OCI-LY3 (cell line): ENCODE results near the gene EXOC4.

Experiments
- H2AFZ ChIP-seq: fragments of 200-600, 300-600 bp; shearing (Covaris generic); 2 replicates; pipeline ENCODE4 v1.6.0; 2014; ENCODE audit warnings: antibody characterized with exemption, low read depth, low read length
- H3K27ac ChIP-seq: fragments of 200-600, 300-600 bp; sonication (generic); 2 replicates; pipeline ENCODE4 v1.5.1; 2014; ENCODE audit warnings: mild to moderate bottlenecking, low read length, moderate library complexity, mixed read lengths
- H3K27me3 ChIP-seq: fragments of 200-600, 300-600 bp; sonication (generic); 2 replicates; pipeline ENCODE4 v1.6.1; 2014; ENCODE audit warnings: low read depth, low read length, mixed read lengths
- H3K36me3 ChIP-seq: fragments of 200-600, 300-600 bp; sonication (generic); replicated peaks from 2 replicates; pipeline ENCODE3; 2014; ENCODE audit warnings: low read depth, low read length, mixed read lengths
- H3K4me1 ChIP-seq: fragments of 300-600, 200-600 bp; sonication (generic); 2 replicates; pipeline ENCODE4 v1.6.1; 2014; ENCODE audit warnings: low read length, mixed read lengths
- H3K4me2 ChIP-seq: fragments of 200-600, 300-600 bp; sonication (generic); 2 replicates; pipeline ENCODE4 v1.6.1; 2014; ENCODE audit warnings: low read length, mixed read lengths
- H3K4me3 ChIP-seq: fragments of 300-600, 200-600 bp; sonication (generic); 2 replicates; pipeline ENCODE4 v1.5.1; 2014; ENCODE audit warnings: antibody characterized with exemption, mild to moderate bottlenecking, low read length, moderate library complexity
- H3K79me2 ChIP-seq: fragments of 300-600, 200-600 bp; shearing (Covaris generic); 2 replicates; pipeline ENCODE4 v1.6.1; 2014; ENCODE audit warnings: mild to moderate bottlenecking, low read length, mixed read lengths
- H3K9ac ChIP-seq: fragments of 300-600, 200-600 bp; shearing (Covaris generic); 2 replicates; pipeline ENCODE4 v1.6.0; 2014; ENCODE audit warnings: mild to moderate bottlenecking, low read length, moderate library complexity
- H3K9me3 ChIP-seq: fragments of 200-600, 300-600 bp; shearing (Covaris generic); 2 replicates; pipeline ENCODE4 v1.6.1; 2014; ENCODE audit warnings: low read length, mixed read lengths; ENCODE audit not compliant: insufficient read depth
- H4K20me1 ChIP-seq: fragments of 200-600, 300-600 bp; sonication (generic); 2 replicates; pipeline ENCODE4 v1.6.1; 2016; ENCODE audit warnings: low read length, mixed read lengths; ENCODE audit not compliant: insufficient read depth
- CTCF ChIP-seq: fragments of 200-600, 300-600 bp; sonication (generic); IDR thresholded peaks from 2 replicates; pipeline ENCODE4 v1.5.1; 2014; ENCODE audit warnings: antibody characterized with exemption, low read length, low read depth
- EZH2phosphoT487 ChIP-seq: fragments of 200-600 bp; shearing (Covaris generic); IDR thresholded peaks from 2 replicates; pipeline ENCODE4 v1.6.1; 2018; ENCODE audit warnings: antibody characterized with exemption, mixed run types, low read depth

The EXOC4 gene

GRCh38 chr7:134024739-134025138, 771.9 kb downstream of the EXOC4 start:
- TF ChIP-seq EZH2phosphoT487 (no peak), CTCF (no peak)
- H4K20me1 ChIP-seq = no peaks in the 10 kb centered on the region
- no peak overlapping the region for H3K27ac ChIP-seq

GRCh38 chr7:134028853-134029252, 776.0 kb downstream of the EXOC4 start:
- H4K20me1 ChIP-seq = no peaks in the 10 kb centered on the region
- no peak overlapping the region for H3K4me3 ChIP-seq
- H3K4me2 ChIP-seq = no peak overlapping the region
- H2AFZ ChIP-seq = no peak overlapping the region
- no peak overlapping the region for H3K9ac ChIP-seq
- H3K36me3 ChIP-seq = no peaks in the 10 kb centered on the region
- no peak for TF ChIP-seq CTCF
- no peak for TF ChIP-seq EZH2phosphoT487
- H3K27me3 ChIP-seq = no peaks in the 10 kb centered on the region
- no peaks in the 10 kb centered on the region for H3K9me3 ChIP-seq
- H3K79me2 ChIP-seq = no peaks in the 10 kb centered on the region
- H3K27ac ChIP-seq = no peak overlapping the region
- no peaks in the 10 kb centered on the region for H3K4me1 ChIP-seq

More at GRCh38 chr7:134024739-134025138, 771.9 kb downstream of the EXOC4 start:
- Histone ChIP-seq H3K27me3 (no peaks in the 10 kb centered on the region), H2AFZ (no peak overlapping the region), H3K36me3 (no peaks in the 10 kb centered on the region), H3K9me3 (no peaks in the 10 kb centered on the region), H3K4me2 (no peak overlapping the region), H3K4me1 (no peaks in the 10 kb centered on the region), H3K9ac (no peak overlapping the region), H3K79me2 (no peaks in the 10 kb centered on the region), H3K4me3 (no peak overlapping the region)

GRCh38 chr7:134029743-134030142, 776.9 kb downstream of the EXOC4 start:
- H3K4me2 ChIP-seq = no peak overlapping the region

GRCh38 chr7:134030460-134030865, 777.6 kb downstream of the EXOC4 start:
- no peaks in the 10 kb centered on the region for H3K79me2 ChIP-seq
- no peak overlapping the region for H2AFZ ChIP-seq
- TF ChIP-seq CTCF (no peak), EZH2phosphoT487 (no peak)
- no peaks in the 10 kb centered on the region for H3K27me3 ChIP-seq
- H3K9ac ChIP-seq = no peak overlapping the region
- H3K9me3 ChIP-seq = no peaks in the 10 kb centered on the region
- no peak overlapping the region for H3K4me2 ChIP-seq
- no peak overlapping the region for H3K27ac ChIP-seq
- no peaks in the 10 kb centered on the region for H3K36me3 ChIP-seq
- no peak overlapping the region for H3K4me3 ChIP-seq
- H4K20me1 ChIP-seq = no peaks in the 10 kb centered on the region
- H3K4me1 ChIP-seq = no peaks in the 10 kb centered on the region

More at GRCh38 chr7:134029743-134030142, 776.9 kb downstream of the EXOC4 start:
- no peaks in the 10 kb centered on the region for H3K79me2 ChIP-seq
- H3K9ac ChIP-seq = no peak overlapping the region
- H3K4me3 ChIP-seq = no peak overlapping the region
- TF ChIP-seq CTCF (no peak), EZH2phosphoT487 (no peak)
- H3K36me3 ChIP-seq = no peaks in the 10 kb centered on the region
- H4K20me1 ChIP-seq = no peaks in the 10 kb centered on the region
- no peak overlapping the region for H3K27ac ChIP-seq
- H3K9me3 ChIP-seq = no peaks in the 10 kb centered on the region
- H2AFZ ChIP-seq = no peak overlapping the region
- no peaks in the 10 kb centered on the region for H3K4me1 ChIP-seq
- no peaks in the 10 kb centered on the region for H3K27me3 ChIP-seq
